GM10266 (cell line): ENCODE results near the gene HDAC4.

ENCODE experiments used
- DNase-seq: peaks from one replicate; pipeline ENCODE4 v3.0.0; 2012; ENCODE audit errors: extremely low spot score
- TF ChIP-seq, protein P1 (sequence below): IDR thresholded peaks from 2 replicates; pipeline ENCODE4 v1.5.1; 2012; ENCODE audit warnings: mild to moderate bottlenecking, low read depth; ENCODE audit not compliant: control insufficient read depth, insufficient read depth; ENCODE audit errors: missing control alignments

The HDAC4 gene

DNA sequence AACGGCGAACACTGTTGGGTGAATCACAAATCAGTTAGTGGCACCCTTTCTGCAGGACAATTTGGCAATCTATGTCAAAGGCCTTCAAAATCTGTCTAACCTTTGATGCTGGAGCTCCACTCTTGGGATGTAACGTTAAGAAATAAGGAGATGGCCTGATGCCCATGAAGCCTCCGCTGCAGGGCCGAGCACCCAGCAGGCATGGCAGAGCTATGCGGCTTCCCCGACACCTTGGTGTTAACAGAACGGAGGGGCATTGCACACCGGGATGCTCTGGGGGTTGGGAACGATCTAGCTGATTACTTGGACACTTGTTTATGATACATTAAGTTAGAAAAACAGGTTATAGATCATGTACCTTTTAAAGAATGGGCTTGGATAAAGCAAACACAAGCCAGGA lies 265.3 kb downstream of the HDAC4 start:
- no peak for DNase-seq
- TF ChIP-seq, protein P1, sequence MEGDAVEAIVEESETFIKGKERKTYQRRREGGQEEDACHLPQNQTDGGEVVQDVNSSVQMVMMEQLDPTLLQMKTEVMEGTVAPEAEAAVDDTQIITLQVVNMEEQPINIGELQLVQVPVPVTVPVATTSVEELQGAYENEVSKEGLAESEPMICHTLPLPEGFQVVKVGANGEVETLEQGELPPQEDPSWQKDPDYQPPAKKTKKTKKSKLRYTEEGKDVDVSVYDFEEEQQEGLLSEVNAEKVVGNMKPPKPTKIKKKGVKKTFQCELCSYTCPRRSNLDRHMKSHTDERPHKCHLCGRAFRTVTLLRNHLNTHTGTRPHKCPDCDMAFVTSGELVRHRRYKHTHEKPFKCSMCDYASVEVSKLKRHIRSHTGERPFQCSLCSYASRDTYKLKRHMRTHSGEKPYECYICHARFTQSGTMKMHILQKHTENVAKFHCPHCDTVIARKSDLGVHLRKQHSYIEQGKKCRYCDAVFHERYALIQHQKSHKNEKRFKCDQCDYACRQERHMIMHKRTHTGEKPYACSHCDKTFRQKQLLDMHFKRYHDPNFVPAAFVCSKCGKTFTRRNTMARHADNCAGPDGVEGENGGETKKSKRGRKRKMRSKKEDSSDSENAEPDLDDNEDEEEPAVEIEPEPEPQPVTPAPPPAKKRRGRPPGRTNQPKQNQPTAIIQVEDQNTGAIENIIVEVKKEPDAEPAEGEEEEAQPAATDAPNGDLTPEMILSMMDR, result no peak

DNA sequence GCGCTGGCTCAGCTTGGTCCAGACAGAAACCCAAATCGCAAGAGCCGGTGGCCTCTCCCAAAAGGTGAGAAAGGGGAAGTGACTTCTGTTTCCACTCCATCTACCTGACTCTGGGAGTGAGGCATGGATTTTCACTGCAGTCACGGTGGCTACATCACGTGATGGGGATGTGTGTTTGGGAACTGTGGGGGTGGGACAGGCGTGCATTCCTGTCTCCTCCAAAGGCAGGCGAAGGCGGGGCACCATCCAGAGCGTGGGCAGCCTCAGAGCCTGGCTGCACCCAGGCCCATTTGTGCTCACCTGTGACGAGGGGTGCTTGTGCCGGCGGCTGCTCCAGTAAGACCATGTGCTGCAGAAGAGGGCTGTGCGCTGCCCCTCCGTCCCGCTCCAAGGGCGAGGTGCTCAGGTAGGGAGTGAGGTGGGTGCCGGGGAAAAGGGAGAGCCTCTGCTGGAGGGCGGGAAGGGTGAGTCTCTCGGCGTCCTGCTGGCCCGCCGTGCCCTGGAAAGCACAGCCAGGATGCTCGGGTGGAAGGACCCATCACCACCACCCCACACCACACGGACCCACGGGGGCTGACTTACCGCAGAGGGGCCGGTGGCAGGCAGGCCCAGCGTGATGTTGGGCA lies 266.8 kb downstream of the HDAC4 start:
- TF ChIP-seq, protein P1, result no peak
- DNase-seq, result no peak

DNA sequence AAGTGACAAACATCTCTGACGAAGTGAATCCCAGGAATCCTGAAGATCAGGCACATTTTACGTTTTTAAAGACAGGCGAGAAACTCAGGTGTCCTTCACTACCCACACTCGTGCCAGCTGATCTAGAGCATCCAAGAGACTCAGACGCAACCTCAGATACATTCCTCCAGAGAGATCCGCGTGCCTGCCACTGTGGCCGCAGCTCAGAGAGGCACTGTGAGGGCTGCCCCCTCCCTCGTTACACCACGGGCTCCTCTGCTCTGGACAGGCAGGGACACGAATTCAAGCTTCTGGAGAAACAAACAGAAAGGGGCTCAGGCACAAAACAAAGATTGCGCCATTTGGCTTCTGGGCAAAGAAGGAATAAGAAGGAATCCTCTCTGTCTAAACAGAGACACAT lies 268.0 kb downstream of the HDAC4 start:
- TF ChIP-seq, protein P1, result no peak

DNA sequence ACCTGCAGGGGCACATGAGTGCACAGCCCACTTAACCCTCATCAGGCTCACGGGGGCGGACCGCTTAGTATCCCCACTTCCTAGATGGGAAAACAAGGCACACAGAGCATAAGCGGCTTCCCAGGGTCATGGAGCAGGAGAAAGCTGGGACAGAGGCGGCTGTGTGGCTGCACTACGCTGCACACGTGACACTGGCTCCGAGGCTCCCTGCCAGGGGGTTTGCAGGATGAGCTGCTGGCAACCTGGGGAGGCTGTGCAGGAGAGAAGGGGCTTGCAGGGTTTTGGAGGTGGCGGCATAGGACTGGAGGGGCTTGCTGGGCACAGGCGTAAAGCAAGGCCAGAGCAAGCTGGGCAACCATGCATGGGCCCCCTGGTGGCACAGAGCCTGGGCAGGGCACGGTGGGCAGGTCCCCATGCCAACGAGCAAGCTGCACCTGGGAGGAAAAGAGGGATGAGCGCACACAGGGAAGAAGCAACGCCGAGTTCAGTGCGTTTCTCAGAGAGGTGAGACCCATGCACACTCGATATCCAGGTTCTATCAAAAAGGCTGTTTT lies 268.6 kb downstream of the HDAC4 start:
- no peak for DNase-seq
- TF ChIP-seq, protein P1, result no peak

More for the DNA sequence above, 268.0 kb downstream of the HDAC4 start:
- no peak for DNase-seq

DNA sequence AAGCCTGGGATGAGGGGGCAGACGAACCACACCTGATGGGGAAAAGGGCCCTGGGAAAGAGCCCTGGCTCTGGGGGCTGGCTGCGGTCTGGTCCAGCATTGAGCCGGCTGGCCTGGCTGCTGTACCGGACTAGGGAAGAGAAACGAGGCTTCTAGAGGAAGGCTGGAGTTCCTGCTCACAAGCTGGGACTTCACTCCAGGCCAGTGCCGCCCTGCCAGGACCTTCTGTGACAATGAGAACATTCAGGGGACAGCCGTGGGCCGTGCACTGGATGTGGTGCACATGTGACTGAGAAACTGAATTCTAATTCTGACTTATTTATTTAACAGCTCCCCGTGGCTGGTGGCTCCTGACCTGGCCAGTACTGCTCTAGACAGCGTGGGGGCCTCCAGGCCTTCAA lies 269.3 kb downstream of the HDAC4 start:
- DNase-seq, result no peak
- TF ChIP-seq, protein P1, result no peak

DNA sequence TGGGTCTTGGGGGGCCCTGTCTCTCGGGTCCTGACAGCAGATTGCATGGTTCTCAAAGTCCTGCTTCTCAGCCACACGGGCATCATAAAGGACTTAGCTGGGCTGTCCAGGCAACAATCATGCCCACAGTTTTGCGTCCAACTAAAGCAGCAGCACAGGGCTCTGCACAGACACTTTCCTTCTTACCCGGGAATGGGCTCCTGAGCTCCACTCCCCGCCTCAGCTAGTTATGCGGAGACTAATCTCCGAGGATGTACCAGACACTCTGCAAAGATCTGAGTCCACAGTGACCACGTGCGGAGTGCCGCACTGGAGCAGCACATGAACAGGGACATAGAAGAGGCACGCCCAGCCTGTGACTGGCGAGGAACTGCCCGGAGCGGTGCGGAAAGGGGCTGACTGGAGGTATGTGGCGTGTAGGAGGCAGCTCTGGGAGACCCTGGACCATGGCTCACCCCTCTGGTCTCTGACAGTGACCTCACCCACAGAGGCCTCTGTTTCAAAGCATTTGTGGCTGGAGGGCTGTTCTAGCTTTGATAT lies 270.0 kb downstream of the HDAC4 start:
- no peak for DNase-seq
- TF ChIP-seq, protein P1, result no peak

DNA sequence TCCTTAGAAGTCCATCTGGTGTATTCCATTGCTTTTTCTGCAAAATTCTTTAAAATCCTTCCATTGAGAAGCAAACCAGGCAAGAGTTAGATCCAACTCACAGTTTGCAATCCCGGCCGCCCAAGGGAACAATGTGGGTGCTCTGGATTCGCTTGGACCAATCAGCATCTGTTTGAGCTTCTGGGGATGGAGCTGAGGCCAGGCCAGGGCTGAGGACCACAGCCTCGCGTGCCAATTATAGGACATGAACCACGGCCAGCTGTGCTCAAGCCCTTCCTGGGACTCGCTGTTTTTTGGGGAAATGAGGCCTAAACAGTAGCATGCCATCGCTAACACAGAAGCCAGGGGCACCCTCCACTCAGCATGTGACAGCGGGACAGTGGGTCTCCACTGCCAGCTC lies 270.8 kb downstream of the HDAC4 start:
- TF ChIP-seq, protein P1, result no peak

More for the DNA sequence above, 270.8 kb downstream of the HDAC4 start:
- no peak for DNase-seq
